ENCODE measurements around the gene FRAT1. TPM values are rescaled to one million over a fixed set of nuclear protein-coding genes. Genes with fewer than 3 reads are reported as not detected.

Gene FRAT1
- total and polyA plus RNA-seq, 2 of the 4 experiments (the other 2 are of a cell fraction) = 0.54 to 0.89 TPM

DNA sequence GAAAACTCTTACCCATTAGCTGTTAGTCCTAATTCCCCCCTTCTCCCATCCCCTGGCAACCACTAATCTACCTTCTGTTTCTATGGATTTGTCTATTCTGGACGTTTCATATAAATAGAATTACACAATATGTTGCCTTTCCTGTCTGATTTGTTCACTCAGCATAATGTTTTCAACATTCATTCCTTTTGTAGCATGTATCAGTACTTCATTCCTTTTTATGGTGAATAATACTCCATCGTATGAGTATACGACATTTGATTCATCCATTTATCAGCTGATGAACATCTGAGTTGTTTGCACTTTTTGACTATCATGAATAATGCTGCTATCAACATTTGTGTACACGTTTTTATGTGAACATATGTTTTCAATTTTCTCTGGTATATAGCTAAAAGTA, 4.4 kb upstream of the FRAT1 start:
- H3K27ac ChIP-seq (ENCODE audit: insufficient read depth, low read length) = no peak overlapping the region
- no peaks in the 10 kb centered on the region for H3K9me1 ChIP-seq (ENCODE audit: insufficient read depth, low read length)
- no peak overlapping the region for H2BK5ac ChIP-seq (ENCODE audit: low read depth, low read length, poor library complexity, severe bottlenecking)
- no peak overlapping the region for H3K23ac ChIP-seq (ENCODE audit: low read depth, low read length)
- no peaks in the 10 kb centered on the region for H4K20me1 ChIP-seq (ENCODE audit: insufficient read depth, low read length)
- no peak overlapping the region for H3K4me3 ChIP-seq (ENCODE audit: insufficient read depth, low read depth, low read length)
- H4K5ac ChIP-seq (ENCODE audit: low read depth, low read length) = no peak overlapping the region
- POLR2A ChIA-PET (ENCODE audit: unreplicated experiment) = no interaction called here
- no peak overlapping the region for H2AK9ac ChIP-seq (replicated peaks; ENCODE audit: low read depth, low read length, poor library complexity)
- H3K56ac ChIP-seq (ENCODE audit: extremely low read depth, insufficient read depth, low read length) = no peak overlapping the region
- TF ChIP-seq RFX5 (IDR thresholded peaks at IDR 0.05; ENCODE audit: low read depth, low read length) (no peak), CEBPB (IDR thresholded peaks at IDR 0.05; ENCODE audit: low read depth, low read length) (peak; percentile 24; the same call in 1 of the 2 replicates), CHD1 (IDR thresholded peaks at IDR 0.05; ENCODE audit: low read depth, low read length) (no peak), POLR2A (IDR thresholded peaks at IDR 0.05; ENCODE audit: low read depth, low read length) (no peak), RCOR1 (IDR thresholded peaks at IDR 0.05; ENCODE audit: insufficient replicate concordance, low read length) (no peak)
- TF ChIP-seq, protein P1, sequence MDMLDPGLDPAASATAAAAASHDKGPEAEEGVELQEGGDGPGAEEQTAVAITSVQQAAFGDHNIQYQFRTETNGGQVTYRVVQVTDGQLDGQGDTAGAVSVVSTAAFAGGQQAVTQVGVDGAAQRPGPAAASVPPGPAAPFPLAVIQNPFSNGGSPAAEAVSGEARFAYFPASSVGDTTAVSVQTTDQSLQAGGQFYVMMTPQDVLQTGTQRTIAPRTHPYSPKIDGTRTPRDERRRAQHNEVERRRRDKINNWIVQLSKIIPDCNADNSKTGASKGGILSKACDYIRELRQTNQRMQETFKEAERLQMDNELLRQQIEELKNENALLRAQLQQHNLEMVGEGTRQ (IDR thresholded peaks at IDR 0.05; ENCODE audit: low read depth, low read length) = no peak
- H3K79me1 ChIP-seq (ENCODE audit: low read depth in 1 of 2, low read length in 2 of 2) = no peaks in the 10 kb centered on the region
- no peak for DNase-seq
- no peak overlapping the region for H2AK5ac ChIP-seq (ENCODE audit: low read depth, low read length)
- dilution Hi-C loops (cut with HindIII; ENCODE audit: low sequenced_read_pairs, unreplicated experiment) = no loop called here
- H3K27me3 ChIP-seq (ENCODE audit: control insufficient read depth, insufficient read depth, low read length) = no peaks in the 10 kb centered on the region
- in situ Hi-C loops (cut with MboI; ENCODE audit: low sequenced_read_pairs) = no loop called here
- no peak overlapping the region for H4K91ac ChIP-seq (ENCODE audit: insufficient read depth, low read depth, low read length)
- CTCF ChIA-PET = interaction anchor here (1.1 kb wide), 1 partner anchor 13 kb away, joined by 3 read pairs; no protein-coding TSS in a partner anchor
- H2BK120ac ChIP-seq (ENCODE audit: low read depth, low read length) = no peak overlapping the region
- intact Hi-C loops (cut with micrococcal nuclease) = no loop called here
- H3K14ac ChIP-seq (replicated peaks; ENCODE audit: low read depth, low read length) = no peak overlapping the region
- no peak overlapping the region for H2BK20ac ChIP-seq (ENCODE audit: low read depth, low read length)
- H3K4me2 ChIP-seq (ENCODE audit: low read depth, low read length) = no peak overlapping the region
- no peak overlapping the region for H2BK15ac ChIP-seq (ENCODE audit: low read depth, low read length)
- no peak overlapping the region for H3K18ac ChIP-seq (ENCODE audit: low read depth, low read length)
- no peak overlapping the region for H2AFZ ChIP-seq (replicated peaks; ENCODE audit: low read length, poor library complexity)
- no peaks in the 10 kb centered on the region for H3K9me3 ChIP-seq (ENCODE audit: control insufficient read depth, insufficient read depth, low read length)
- H4K8ac ChIP-seq (ENCODE audit: low read depth in 2 of 2, low read length in 2 of 2) = no peak overlapping the region
- no TSS peak for BruUV-seq (replicated peaks)
- WGBS, 2 experiments (ENCODE audit: extremely low coverage in 2 of 2, insufficient read length in 1 of 2) = 100% methylated on average over 1 of the region's 4 CpGs; no CpG with 5 or more reads in 1 of the 2 experiments
- no peaks in the 10 kb centered on the region for H3K4me1 ChIP-seq (ENCODE audit: control insufficient read depth, insufficient read depth, low read length)
- no peak overlapping the region for H3K4ac ChIP-seq (ENCODE audit: low read depth, low read length)
- no peak for ATAC-seq (ENCODE audit: low read depth)
- H3K9ac ChIP-seq (ENCODE audit: low read depth, low read length) = no peak overlapping the region
- no peaks in the 10 kb centered on the region for H3K36me3 ChIP-seq (ENCODE audit: control insufficient read depth, insufficient read depth, low read length)

All from IMR-90 (cell line).